Astrocyte of the cerebellum (primary cell): Measurements from ENCODE around the gene SLC11A1.

Experiments
- DNase-seq: peaks from one replicate; pipeline ENCODE4 v3.0.0-alpha.2; 2011; ENCODE audit warnings: low read depth
- H3K4me3 ChIP-seq: 2 replicates; pipeline ENCODE4 v1.5.1; 2011; ENCODE audit warnings: mild to moderate bottlenecking, low read depth, low read length, moderate library complexity
- CTCF ChIP-seq: IDR thresholded peaks from 2 replicates; pipeline ENCODE4 v1.5.1; 2012; ENCODE audit warnings: low read length, low read depth, moderate library complexity, mild to moderate bottlenecking; ENCODE audit errors: missing control alignments
- in situ Hi-C: cut with HindIII; loops from 2 replicates; pipeline ENCODE4 v1.10.0; 2017; ENCODE audit warnings: low sequenced_read_pairs

SLC11A1 gene

GRCh38 chr2:218421027-218421426 lies 39.0 kb downstream of the SLC11A1 start:
- DNase-seq: no peak
- TF ChIP-seq CTCF: no peak
- H3K4me3 ChIP-seq: no peak overlapping the region
- in situ Hi-C loops: no loop called here

- no peak for TF ChIP-seq CTCF
- H3K4me3 ChIP-seq: no peak overlapping the region
- in situ Hi-C loops: no loop called here
- DNase-seq: no peak
Measured at GRCh38 chr2:218422403-218423086, 40.5 kb downstream of the SLC11A1 start.

- no peak overlapping the region for H3K4me3 ChIP-seq
- in situ Hi-C loops: no loop called here
- no peak for TF ChIP-seq CTCF
- DNase-seq: no peak
Measured at GRCh38 chr2:218423584-218423983, 41.5 kb downstream of the SLC11A1 start.

GRCh38 chr2:218425531-218425930 lies 43.5 kb downstream of the SLC11A1 start:
- no peak for TF ChIP-seq CTCF
- no peak overlapping the region for H3K4me3 ChIP-seq
- in situ Hi-C loops: no loop called here
- no peak for DNase-seq

GRCh38 chr2:218427741-218428140 lies 45.7 kb downstream of the SLC11A1 start:
- DNase-seq: no peak
- H3K4me3 ChIP-seq: no peak overlapping the region
- no peak for TF ChIP-seq CTCF
- in situ Hi-C loops: no loop called here

- in situ Hi-C loops: no loop called here
Measured at GRCh38 chr2:218428846-218429558, 46.9 kb downstream of the SLC11A1 start.

More at GRCh38 chr2:218428846-218429558, 46.9 kb downstream of the SLC11A1 start:
- no peak overlapping the region for H3K4me3 ChIP-seq
- no peak for DNase-seq
- no peak for TF ChIP-seq CTCF
